HG03575 (cell line): ENCODE results near the gene XIST.
"Not testable (repeated sequence)": the region's sequence is repeated elsewhere in the genome, so short reads cannot be mapped to it uniquely, and the experiment has no call there.

Experiments
- ATAC-seq: cut with Tn5 transposase; IDR thresholded peaks from one replicate; pipeline ENCODE4 v1.9.1; 2021; ENCODE audit not compliant: unreplicated experiment, insufficient number of reproducible peaks, low FRiP score; ENCODE audit errors: extremely low read depth

The XIST gene

DNA sequence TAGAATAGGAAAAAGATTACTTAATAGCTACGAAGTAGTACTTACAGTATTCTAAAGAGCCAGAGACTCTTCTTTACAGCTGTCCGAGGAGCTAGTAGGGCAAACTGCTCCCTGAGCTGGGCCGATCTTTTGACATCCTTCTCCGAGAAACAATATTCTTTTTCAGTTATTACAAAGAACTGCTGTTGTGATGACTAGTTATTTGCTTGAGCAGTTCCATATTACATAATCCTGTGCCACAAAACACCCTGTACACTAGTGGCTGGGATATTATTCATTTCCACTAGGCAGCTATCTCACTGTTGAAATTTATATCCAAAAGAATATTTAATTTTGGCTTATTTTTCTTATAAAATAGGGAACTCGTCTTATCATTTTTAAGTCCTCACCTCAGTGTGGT lies 11.2 kb downstream of the XIST start:
- ATAC-seq: no peak

DNA sequence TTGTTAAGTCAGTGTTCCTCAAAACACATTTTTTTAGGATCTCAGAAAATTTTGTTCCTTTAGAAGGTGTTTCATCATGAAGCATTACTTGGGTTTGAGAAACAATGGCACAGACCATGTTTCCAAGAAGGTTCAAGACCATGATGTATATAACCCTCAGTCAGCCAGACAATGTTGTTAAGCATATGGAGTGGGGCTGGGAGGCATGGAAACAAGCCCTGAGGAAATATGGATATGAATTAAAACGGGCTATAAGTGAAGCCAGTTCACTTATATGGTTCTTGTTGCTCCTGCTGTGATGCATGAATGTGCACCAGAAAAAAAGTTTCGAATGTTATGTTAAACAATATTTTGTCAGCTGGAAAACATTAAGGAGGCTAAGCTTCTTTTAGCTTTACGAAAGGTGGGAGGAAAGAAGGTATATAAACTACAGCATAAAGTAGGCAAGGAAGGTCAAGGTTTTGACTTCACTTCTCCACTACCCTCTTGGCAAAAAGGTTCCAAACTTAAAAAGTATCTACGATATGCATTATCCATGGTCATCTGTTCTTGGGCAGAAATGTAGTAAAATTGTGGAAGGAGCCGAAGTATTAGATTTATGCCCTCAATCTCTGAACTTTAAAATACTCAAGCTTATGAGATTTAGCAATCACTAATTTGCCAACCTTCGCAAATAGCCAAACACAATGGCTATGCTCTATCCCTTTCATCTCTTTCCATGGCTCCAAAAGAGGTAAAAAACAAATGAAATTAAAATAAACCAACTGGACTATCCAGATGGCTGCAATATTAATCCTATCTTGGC lies 12.2 kb downstream of the XIST start:
- no peak for ATAC-seq

- no peak for ATAC-seq
Measured at GRCh38 chrX:73839152-73839551, 13.4 kb downstream of the XIST start.

GRCh38 chrX:73838123-73838522 lies 14.4 kb downstream of the XIST start:
- ATAC-seq: no peak

GRCh38 chrX:73836956-73837477 lies 15.5 kb downstream of the XIST start:
- no peak for ATAC-seq

DNA sequence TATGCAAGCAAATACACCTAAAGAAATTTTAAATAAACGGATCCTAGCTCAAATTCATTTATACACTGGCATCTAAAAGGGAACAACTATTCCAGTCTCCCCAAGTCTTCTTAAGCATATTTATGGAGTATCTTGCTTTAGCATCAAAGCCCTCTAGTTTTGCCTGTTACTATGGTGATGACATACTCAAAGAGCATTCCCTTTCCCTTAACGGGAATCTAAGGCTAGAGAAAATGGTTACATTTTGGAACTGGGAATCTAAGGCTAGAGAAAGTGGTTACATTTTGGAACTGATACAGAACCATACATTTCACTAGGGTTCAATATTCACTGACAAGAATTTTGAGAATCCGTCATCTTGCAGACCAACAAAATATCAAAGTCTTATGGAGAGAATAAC lies 18.3 kb downstream of the XIST start:
- ATAC-seq: no peak

DNA sequence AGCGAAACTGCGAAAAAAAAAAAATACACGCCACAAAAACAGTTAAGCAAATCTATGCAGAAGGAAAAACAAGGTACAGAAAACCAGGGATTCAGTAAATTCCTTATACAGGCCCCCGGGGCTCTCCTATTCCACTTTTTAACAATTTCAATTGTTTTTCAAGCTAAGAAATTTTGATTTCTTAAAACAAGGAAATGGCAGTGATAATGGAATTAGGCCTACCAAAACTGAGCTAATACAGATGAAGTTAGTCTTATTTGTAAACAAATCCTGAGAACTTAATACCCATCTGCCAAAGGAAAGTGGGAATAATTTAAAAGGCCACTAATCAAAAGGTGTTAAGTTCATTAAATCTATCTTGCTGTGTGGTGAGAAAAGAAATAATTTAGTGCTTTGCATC lies 20.2 kb downstream of the XIST start:
- no peak for ATAC-seq

DNA sequence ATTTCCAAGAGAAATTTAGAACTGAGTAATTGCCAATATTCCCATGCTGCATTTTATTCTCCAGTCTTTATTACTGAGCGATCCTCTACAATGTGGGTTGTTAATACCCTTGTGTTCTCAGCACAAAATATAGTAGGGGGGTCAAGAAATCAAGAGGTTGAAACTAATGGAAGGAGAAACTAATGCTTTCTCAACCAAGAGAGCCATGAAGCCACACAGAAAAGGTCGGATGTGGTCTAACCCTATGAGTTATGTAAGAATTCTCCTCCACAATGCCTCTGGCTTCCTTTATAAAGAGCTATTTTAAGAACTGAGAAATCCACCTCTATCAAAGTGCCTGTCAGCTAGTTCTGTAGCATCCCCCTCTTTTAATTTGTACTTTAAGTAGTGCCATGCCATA lies 21.0 kb downstream of the XIST start:
- no peak for ATAC-seq

DNA sequence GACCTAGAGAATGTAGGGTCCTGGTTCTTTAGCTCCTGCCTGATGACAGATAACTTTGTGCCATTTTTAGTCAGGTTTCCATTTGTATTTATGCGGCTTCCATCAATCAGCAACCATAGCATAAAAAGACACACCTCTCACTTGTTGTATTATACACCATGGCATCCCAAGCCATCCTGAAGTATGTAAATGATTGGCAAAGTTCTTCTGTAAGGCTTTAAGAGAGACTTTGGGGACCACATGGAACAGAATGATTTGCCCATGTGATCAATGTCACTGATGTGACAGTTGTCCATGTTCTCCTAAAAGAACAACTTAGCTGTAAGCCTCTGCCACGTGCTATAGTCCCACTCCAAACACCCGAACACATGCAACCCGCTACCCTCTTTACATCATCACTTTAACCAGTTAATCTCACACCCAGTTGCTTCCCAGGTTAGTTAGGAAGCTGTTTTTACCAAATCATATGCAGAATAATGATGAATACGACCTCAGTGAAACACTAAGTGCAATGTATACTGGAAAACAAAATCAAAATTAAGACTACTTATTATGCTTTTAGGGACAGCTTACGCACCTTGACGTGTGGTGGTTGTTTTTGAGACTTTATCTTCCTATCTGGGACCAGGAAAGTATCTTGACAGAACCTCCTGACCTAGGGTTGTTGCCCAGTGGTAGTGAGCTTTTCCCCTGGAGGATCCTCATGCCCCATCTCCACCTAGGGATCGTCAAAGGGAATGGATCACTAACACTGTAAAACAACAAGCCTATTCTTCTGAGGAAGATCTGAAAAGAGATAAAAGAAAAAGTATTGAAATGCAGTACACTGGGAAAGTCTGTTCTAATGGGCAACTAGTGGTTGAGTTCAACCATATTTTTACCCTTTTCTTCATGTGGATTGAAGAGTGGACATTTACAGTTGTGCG lies 21.8 kb downstream of the XIST start:
- ATAC-seq: no peak

- no peak for ATAC-seq
Measured at GRCh38 chrX:73829890-73830466, 22.5 kb downstream of the XIST start.

GRCh38 chrX:73828080-73828720 lies 24.3 kb downstream of the XIST start:
- no peak for ATAC-seq

DNA sequence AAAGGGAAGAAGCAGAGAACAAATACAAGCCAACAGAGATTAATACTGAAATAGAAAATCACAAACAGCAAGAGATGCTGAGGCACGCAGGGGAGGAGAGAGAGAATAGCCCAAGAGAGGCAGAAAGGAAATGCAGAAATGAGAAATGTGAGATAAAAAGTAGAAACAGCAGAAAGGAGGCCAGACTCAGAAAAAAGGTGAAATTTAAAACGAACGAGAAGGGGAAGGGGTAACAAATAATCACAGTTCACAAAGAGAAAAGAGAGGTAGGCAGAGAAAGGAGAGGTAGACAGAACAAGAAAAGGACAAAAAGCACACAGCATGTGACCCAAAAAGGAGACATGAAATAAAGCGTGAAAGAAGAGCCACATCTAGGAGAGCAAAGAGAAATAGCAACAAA lies 25.1 kb downstream of the XIST start:
- ATAC-seq: no peak

DNA sequence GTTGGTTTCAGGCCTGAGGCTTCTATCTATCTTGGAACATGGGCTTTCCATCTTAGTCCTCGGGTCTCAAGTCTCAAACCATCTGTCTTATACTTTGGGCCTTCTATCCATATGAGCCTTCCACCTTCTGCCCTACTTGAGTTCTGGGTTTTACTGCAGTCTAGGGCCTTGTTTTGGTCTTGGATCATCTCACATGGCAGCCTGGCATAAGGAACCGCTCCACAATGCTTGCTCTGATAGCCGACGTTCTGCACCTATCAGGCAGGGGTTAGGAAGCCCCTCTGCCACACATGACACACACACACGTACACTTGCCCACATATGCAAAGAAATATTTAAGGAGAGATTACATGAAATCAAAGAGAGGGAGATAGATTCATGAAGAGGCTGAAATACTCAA lies 25.5 kb downstream of the XIST start:
- no peak for ATAC-seq

DNA sequence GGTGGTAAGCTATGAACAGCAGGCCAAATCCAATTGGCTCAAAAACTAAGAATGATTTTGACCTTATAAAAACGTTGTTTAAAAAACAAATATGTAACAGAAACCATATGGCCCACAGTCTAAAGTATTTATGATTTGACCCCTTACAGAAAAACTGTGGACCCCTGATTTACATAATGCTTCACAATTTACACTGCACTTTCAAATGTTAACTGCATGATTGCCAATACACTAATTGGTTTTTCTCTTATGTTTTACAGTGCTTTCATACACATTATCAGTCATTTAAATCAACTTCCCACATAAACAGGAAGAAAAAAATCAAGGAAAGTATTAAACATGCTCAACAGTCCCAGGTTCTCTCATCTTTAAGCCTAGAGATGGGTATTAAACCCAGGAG lies 26.9 kb downstream of the XIST start:
- ATAC-seq: no peak

DNA sequence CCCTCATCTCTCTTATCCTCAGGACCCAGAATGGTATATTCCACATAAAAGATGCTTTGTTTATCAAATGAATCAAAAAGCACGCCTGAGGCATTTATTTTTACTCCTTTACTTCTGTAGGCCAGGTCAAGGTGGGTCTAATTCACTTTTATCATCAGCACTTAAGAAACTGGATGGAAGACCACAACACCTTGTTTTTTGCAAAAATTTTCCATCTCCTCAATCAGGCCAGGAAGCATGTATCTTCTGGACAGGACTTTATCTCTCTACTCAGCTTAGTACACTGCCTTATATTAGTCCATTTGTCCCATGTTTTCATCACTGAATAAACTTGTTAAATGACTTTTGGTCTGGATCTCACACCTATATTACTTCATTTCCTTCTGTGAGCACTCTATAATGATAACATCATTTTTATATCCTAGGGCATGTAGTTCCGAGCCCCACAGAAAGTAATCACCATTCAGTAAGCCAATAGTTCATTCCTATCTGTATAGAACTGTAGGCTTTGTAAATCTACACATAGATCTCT lies 29.0 kb downstream of the XIST start:
- no peak for ATAC-seq

- no peak for ATAC-seq
Measured at GRCh38 chrX:73822775-73823174, 29.7 kb downstream of the XIST start.

DNA sequence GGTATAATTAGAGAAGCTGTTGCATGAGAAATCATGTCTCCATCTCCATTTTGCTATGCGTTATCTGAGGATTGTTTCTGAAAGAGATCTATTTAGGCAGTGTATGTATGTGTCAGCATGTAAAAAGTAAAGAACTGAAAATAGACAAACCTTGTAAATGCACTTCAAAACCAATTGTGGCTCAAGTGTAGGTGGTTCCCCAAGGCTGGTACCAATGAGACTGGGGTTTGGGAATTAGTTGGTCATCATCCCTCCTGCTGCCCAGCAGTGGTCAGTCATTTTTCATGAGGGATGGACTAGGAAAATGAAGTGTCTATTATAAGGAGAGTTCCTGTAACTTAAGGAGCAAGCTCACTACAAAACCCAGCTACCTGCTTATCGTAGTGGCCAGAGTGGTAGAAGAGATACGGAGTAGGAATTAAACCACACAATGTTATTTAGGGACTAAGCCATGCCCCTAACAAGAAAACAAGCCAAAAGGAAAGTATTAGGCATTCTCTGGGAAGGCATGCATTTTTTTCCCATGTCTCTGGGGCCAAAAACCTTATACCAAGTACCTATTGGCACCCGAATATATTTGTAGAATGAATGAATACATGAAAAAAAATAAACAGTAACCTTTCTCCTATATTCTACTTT lies 30.5 kb downstream of the XIST start:
- ATAC-seq: no peak

GRCh38 chrX:73819864-73820558 lies 32.5 kb downstream of the XIST start:
- ATAC-seq: not testable (repeated sequence)
